IMR-90 (cell line): Measurements from ENCODE around the gene PNCK. TPM values are rescaled to one million over a fixed set of nuclear protein-coding genes. Genes with fewer than 3 reads are reported as not detected.

ENCODE experiments used
- ATAC-seq: fragments of 200-7000 bp; cut with Tn5 transposase; 2 replicates; pipeline ENCODE4 v1.9.1; 2020; ENCODE audit warnings: low read depth, mild to moderate bottlenecking, moderate library complexity
- BruUV-seq: library from RNA; stranded (reverse); fragments of 400-500 nt; replicated peaks from 2 replicates; lab custom pipeline; 2021; lab: Mats Ljungman, UMichigan
- CTCF ChIA-PET: fragments of 300-600 bp; formaldehyde crosslinking; extraction: SDS; loops from one replicate; lab custom pipeline; 2021; ENCODE audit warnings: antibody characterized with exemption; lab: Yijun Ruan, JAX
- POLR2A ChIA-PET: fragments of 300-600 bp; sonication (Branson Sonifier 250); formaldehyde crosslinking; loops from one replicate; lab custom pipeline; 2022; ENCODE audit warnings: antibody characterized with exemption; ENCODE audit not compliant: unreplicated experiment; lab: Charles Lee
- DNase-seq: peaks from one replicate; pipeline ENCODE4 v3.0.0; 2013
- H2AFZ ChIP-seq: replicated peaks from 2 replicates; pipeline ENCODE3; 2013; ENCODE audit warnings: low read length, mild to moderate bottlenecking; ENCODE audit not compliant: poor library complexity
- H2AK5ac ChIP-seq: 2 replicates; pipeline ENCODE4 v1.6.1; 2013; ENCODE audit warnings: low read depth, low read length, inconsistent platforms
- H2AK9ac ChIP-seq: replicated peaks from 2 replicates; pipeline ENCODE3; 2013; ENCODE audit warnings: mild to moderate bottlenecking, low read depth, low read length, moderate library complexity; ENCODE audit not compliant: poor library complexity
- H2BK120ac ChIP-seq: 2 replicates; pipeline ENCODE4 v1.6.1; 2013; ENCODE audit warnings: low read depth, low read length, inconsistent platforms
- H2BK15ac ChIP-seq: 3 replicates; pipeline ENCODE4 v1.6.1; 2013; ENCODE audit warnings: low read depth, low read length, inconsistent platforms
- H2BK20ac ChIP-seq: 2 replicates; pipeline ENCODE4 v1.6.1; 2013; ENCODE audit warnings: low read depth, mild to moderate bottlenecking, inconsistent platforms, low read length, moderate library complexity
- H2BK5ac ChIP-seq: 2 replicates; pipeline ENCODE4 v1.6.1; 2013; ENCODE audit warnings: mild to moderate bottlenecking, low read depth, low read length, inconsistent platforms; ENCODE audit not compliant: poor library complexity, severe bottlenecking
- H3K14ac ChIP-seq: replicated peaks from 2 replicates; pipeline ENCODE4 v1.6.1; 2013; ENCODE audit warnings: low read depth, low read length, inconsistent platforms
- H3K18ac ChIP-seq: 2 replicates; pipeline ENCODE4 v1.6.1; 2013; ENCODE audit warnings: low read depth, low read length, control low read depth
- H3K23ac ChIP-seq: 2 replicates; pipeline ENCODE4 v1.6.1; 2013; ENCODE audit warnings: low read depth, low read length, inconsistent platforms
- H3K27ac ChIP-seq: 2 replicates; pipeline ENCODE4 v1.5.1; 2013; ENCODE audit warnings: mild to moderate bottlenecking, control low read depth, low read length; ENCODE audit not compliant: insufficient read depth
- H3K27me3 ChIP-seq: 2 replicates; pipeline ENCODE4 v1.6.1; 2013; ENCODE audit warnings: low read length; ENCODE audit not compliant: control insufficient read depth, insufficient read depth
- H3K36me3 ChIP-seq: 2 replicates; pipeline ENCODE4 v1.6.1; 2013; ENCODE audit warnings: low read length, mixed read lengths; ENCODE audit not compliant: control insufficient read depth, insufficient read depth
- H3K4ac ChIP-seq: 2 replicates; pipeline ENCODE4 v1.6.1; 2013; ENCODE audit warnings: low read depth, low read length, inconsistent platforms
- H3K4me1 ChIP-seq: 2 replicates; pipeline ENCODE4 v1.6.1; 2013; ENCODE audit warnings: low read length, mixed read lengths; ENCODE audit not compliant: control insufficient read depth, insufficient read depth
- H3K4me2 ChIP-seq: 2 replicates; pipeline ENCODE4 v1.6.1; 2013; ENCODE audit warnings: low read depth, mild to moderate bottlenecking, control low read depth, low read length, moderate library complexity
- H3K4me3 ChIP-seq: 2 replicates; pipeline ENCODE4 v1.5.1; 2013; ENCODE audit warnings: low read depth, mild to moderate bottlenecking, control low read depth, low read length, moderate library complexity; ENCODE audit not compliant: insufficient read depth
- H3K56ac ChIP-seq: 2 replicates; pipeline ENCODE4 v1.6.1; 2013; ENCODE audit warnings: low read length, inconsistent platforms; ENCODE audit not compliant: insufficient read depth; ENCODE audit errors: extremely low read depth
- H3K79me1 ChIP-seq, 2 experiments: 2 replicates each; pipeline ENCODE4 v1.6.1; 2013; ENCODE audit warnings: low read length in 2 of 2, inconsistent platforms in 1 of 2, low read depth in 1 of 2
- H3K9ac ChIP-seq: 2 replicates; pipeline ENCODE4 v1.6.1; 2013; ENCODE audit warnings: low read depth, low read length, control low read depth
- H3K9me1 ChIP-seq: 2 replicates; pipeline ENCODE4 v1.6.1; 2013; ENCODE audit warnings: low read length, inconsistent platforms; ENCODE audit not compliant: insufficient read depth
- H3K9me3 ChIP-seq: 2 replicates; pipeline ENCODE4 v1.6.1; 2013; ENCODE audit warnings: low read length; ENCODE audit not compliant: control insufficient read depth, insufficient read depth
- H4K20me1 ChIP-seq: 2 replicates; pipeline ENCODE4 v1.6.1; 2013; ENCODE audit warnings: low read length, inconsistent platforms; ENCODE audit not compliant: insufficient read depth
- H4K5ac ChIP-seq: 2 replicates; pipeline ENCODE4 v1.6.1; 2013; ENCODE audit warnings: mild to moderate bottlenecking, low read depth, low read length, control low read depth
- H4K8ac ChIP-seq, 2 experiments: 2 replicates each; pipeline ENCODE4 v1.6.1; 2013; ENCODE audit warnings: low read depth in 2 of 2, low read length in 2 of 2, control low read depth in 1 of 2, inconsistent platforms in 1 of 2
- H4K91ac ChIP-seq: 2 replicates; pipeline ENCODE4 v1.6.1; 2013; ENCODE audit warnings: low read depth, low read length, inconsistent platforms; ENCODE audit not compliant: insufficient read depth
- BHLHE40 ChIP-seq: fragments of 150-350 bp; IDR thresholded peaks from 2 replicates; pipeline ENCODE4 v1.6.1; 2016; ENCODE audit warnings: mild to moderate bottlenecking, low read depth, low read length
- CEBPB ChIP-seq: IDR thresholded peaks from 2 replicates; pipeline ENCODE4 v1.6.1; 2012; ENCODE audit warnings: low read depth, low read length, improper control_type of control experiment
- CHD1 ChIP-seq: IDR thresholded peaks from 2 replicates; pipeline ENCODE4 v1.6.1; 2012; ENCODE audit warnings: low read depth, low read length, improper control_type of control experiment
- ELK1 ChIP-seq: fragments of 150-350 bp; IDR thresholded peaks from 2 replicates; pipeline ENCODE4 v1.6.1; 2016; ENCODE audit warnings: low read depth, mild to moderate bottlenecking, low read length, moderate library complexity, borderline replicate concordance
- FOS ChIP-seq: fragments of 150-350 bp; IDR thresholded peaks from 2 replicates; pipeline ENCODE4 v1.6.1; 2016; ENCODE audit warnings: low read depth, low read length
- MAFK ChIP-seq: IDR thresholded peaks from 2 replicates; pipeline ENCODE4 v1.6.1; 2012; ENCODE audit warnings: low read depth, low read length, improper control_type of control experiment
- MAZ ChIP-seq: IDR thresholded peaks from 2 replicates; pipeline ENCODE4 v1.6.1; 2012; ENCODE audit warnings: low read depth, mild to moderate bottlenecking, low read length, improper control_type of control experiment, moderate library complexity, borderline replicate concordance
- MXI1 ChIP-seq: IDR thresholded peaks from 2 replicates; pipeline ENCODE4 v1.6.1; 2012; ENCODE audit warnings: low read depth, mild to moderate bottlenecking, low read length, moderate library complexity, borderline replicate concordance
- NFE2L2 ChIP-seq: fragments of 150-350 bp; IDR thresholded peaks from 2 replicates; pipeline ENCODE4 v1.6.1; 2016; ENCODE audit warnings: low read depth, mild to moderate bottlenecking, low read length
- POLR2A ChIP-seq: IDR thresholded peaks from 2 replicates; pipeline ENCODE4 v1.6.1; 2012; ENCODE audit warnings: mild to moderate bottlenecking, low read depth, low read length
- RAD21 ChIP-seq: IDR thresholded peaks from 2 replicates; pipeline ENCODE4 v1.6.1; 2012; ENCODE audit warnings: low read length, improper control_type of control experiment
- RCOR1 ChIP-seq: IDR thresholded peaks from 2 replicates; pipeline ENCODE4 v1.6.1; 2012; ENCODE audit warnings: mild to moderate bottlenecking, low read length, improper control_type of control experiment; ENCODE audit not compliant: insufficient replicate concordance
- RFX5 ChIP-seq: IDR thresholded peaks from 2 replicates; pipeline ENCODE4 v1.8.0; 2012; ENCODE audit warnings: low read depth, mild to moderate bottlenecking, low read length, moderate library complexity
- SMC3 ChIP-seq: fragments of 150-350 bp; IDR thresholded peaks from 2 replicates; pipeline ENCODE4 v1.6.1; 2016; ENCODE audit warnings: low read depth, mild to moderate bottlenecking, antibody characterized with exemption, low read length, moderate library complexity
- WGBS, 2 experiments: methylation state at CpG; one replicate each; pipeline versions ENCODE4 v1.1.5 to v1.1.7; 2013; ENCODE audit warnings: missing lambda C conversion rate in 2 of 2; ENCODE audit not compliant: insufficient read length in 1 of 2; ENCODE audit errors: extremely low coverage in 2 of 2; 5-methylcytosine and 5-hydroxymethylcytosine counted together
- dilution Hi-C: fragments of 300-500 bp; cut with HindIII; formaldehyde crosslinking; loops from one replicate; pipeline ENCODE4 v1.14.3; 2018; ENCODE audit warnings: low sequenced_read_pairs; ENCODE audit not compliant: unreplicated experiment
- in situ Hi-C: fragments of 300-500 bp; cut with MboI; formaldehyde crosslinking; loops from 3 replicates; pipeline ENCODE4 v1.14.3; 2019; ENCODE audit warnings: low sequenced_read_pairs, inconsistent platforms, mixed read lengths
- intact Hi-C: fragments of 100-400 bp; cut with micrococcal nuclease; formaldehyde crosslinking; loops from 2 replicates; pipeline ENCODE4 v1.10.0; 2022
- polyA plus RNA-seq, 3 experiments: library from polyadenylated mRNA; depleted of rRNA; stranded (reverse); fragments of >200 nt; gene quantifications; 2 replicates each; pipeline ENCODE4 v1.2.3, GENCODE V29; 2012; ENCODE audit warnings: low replicate concordance in 1 of 3
- total RNA-seq: library from RNA; depleted of rRNA; stranded (reverse); fragments of >200 nt; gene quantifications from 2 replicates; pipeline ENCODE4 v1.2.3, GENCODE V29; 2012
- TF ChIP-seq, protein P1 (sequence below): conservative IDR thresholded peaks from 2 replicates; pipeline ENCODE4 v1.5.1; 2012; ENCODE audit warnings: mild to moderate bottlenecking, low read depth, low read length, improper control_type of control experiment
- TF ChIP-seq, protein P2 (sequence below): fragments of 150-350 bp; IDR thresholded peaks from 2 replicates; pipeline ENCODE4 v1.6.1; 2017; ENCODE audit warnings: mild to moderate bottlenecking, antibody characterized with exemption, low read length, low read depth

The PNCK gene
- total and polyA plus RNA-seq, 2 of the 4 experiments (the other 2 are of a cell fraction): 0.18 to 0.22 TPM

- Histone ChIP-seq H3K9me1 (0 out of 2 replicates have a peak, but pooled peaks cover 1% of the 10 kb centered on the region), H3K18ac (no peak overlapping the region), H3K56ac (no peak overlapping the region), H3K79me1 (0 out of 4 replicates have a peak, but pooled peaks cover 0 to 2% of the 10 kb centered on the region in 2 experiments), H2AFZ (no peak overlapping the region), H4K8ac (no peak overlapping the region), H2BK15ac (no peak overlapping the region), H3K23ac (no peak overlapping the region), H3K4me3 (no peak overlapping the region), H3K4ac (no peak overlapping the region), H2BK5ac (no peak overlapping the region), H4K5ac (no peak overlapping the region), H3K9ac (no peak overlapping the region), H3K4me1 (peaks cover under 1% of the 10 kb centered on the region), H2BK20ac (no peak overlapping the region), H2AK9ac (no peak overlapping the region), H3K27me3 (peaks cover 3% of the 10 kb centered on the region; the same call in 1 of the 2 replicates), H3K9me3 (peaks cover 8% of the 10 kb centered on the region; the same call in 1 of the 2 replicates), H3K36me3 (no peaks in the 10 kb centered on the region), H4K91ac (no peak overlapping the region), H2BK120ac (no peak overlapping the region), H3K27ac (no peak overlapping the region), H3K14ac (no peak overlapping the region), H2AK5ac (no peak overlapping the region), H3K4me2 (no peak overlapping the region), H4K20me1 (peaks cover 3% of the 10 kb centered on the region)
- DNase-seq (no peak), ATAC-seq (no peak)
- ChIA-PET CTCF (no interaction called here), POLR2A (no interaction called here)
- no TSS peak for BruUV-seq
- in situ Hi-C loops: no loop called here
- dilution Hi-C loops: no loop called here
- TF ChIP-seq RCOR1: no peak
- no peak for TF ChIP-seq MXI1
- TF ChIP-seq RFX5: no peak
- TF ChIP-seq NFE2L2: no peak
- no peak for TF ChIP-seq CHD1
- no peak for TF ChIP-seq MAFK
- no peak for TF ChIP-seq FOS
- TF ChIP-seq CEBPB: no peak
- TF ChIP-seq ELK1: no peak
- TF ChIP-seq MAZ: no peak
- no peak for TF ChIP-seq POLR2A
- TF ChIP-seq SMC3: no peak
- TF ChIP-seq, protein P1, sequence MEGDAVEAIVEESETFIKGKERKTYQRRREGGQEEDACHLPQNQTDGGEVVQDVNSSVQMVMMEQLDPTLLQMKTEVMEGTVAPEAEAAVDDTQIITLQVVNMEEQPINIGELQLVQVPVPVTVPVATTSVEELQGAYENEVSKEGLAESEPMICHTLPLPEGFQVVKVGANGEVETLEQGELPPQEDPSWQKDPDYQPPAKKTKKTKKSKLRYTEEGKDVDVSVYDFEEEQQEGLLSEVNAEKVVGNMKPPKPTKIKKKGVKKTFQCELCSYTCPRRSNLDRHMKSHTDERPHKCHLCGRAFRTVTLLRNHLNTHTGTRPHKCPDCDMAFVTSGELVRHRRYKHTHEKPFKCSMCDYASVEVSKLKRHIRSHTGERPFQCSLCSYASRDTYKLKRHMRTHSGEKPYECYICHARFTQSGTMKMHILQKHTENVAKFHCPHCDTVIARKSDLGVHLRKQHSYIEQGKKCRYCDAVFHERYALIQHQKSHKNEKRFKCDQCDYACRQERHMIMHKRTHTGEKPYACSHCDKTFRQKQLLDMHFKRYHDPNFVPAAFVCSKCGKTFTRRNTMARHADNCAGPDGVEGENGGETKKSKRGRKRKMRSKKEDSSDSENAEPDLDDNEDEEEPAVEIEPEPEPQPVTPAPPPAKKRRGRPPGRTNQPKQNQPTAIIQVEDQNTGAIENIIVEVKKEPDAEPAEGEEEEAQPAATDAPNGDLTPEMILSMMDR: no peak
- no peak for TF ChIP-seq BHLHE40
- TF ChIP-seq, protein P2, sequence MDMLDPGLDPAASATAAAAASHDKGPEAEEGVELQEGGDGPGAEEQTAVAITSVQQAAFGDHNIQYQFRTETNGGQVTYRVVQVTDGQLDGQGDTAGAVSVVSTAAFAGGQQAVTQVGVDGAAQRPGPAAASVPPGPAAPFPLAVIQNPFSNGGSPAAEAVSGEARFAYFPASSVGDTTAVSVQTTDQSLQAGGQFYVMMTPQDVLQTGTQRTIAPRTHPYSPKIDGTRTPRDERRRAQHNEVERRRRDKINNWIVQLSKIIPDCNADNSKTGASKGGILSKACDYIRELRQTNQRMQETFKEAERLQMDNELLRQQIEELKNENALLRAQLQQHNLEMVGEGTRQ: no peak
- TF ChIP-seq RAD21: no peak
- intact Hi-C loops: no loop called here
- 70% methylated on average over 2 of the region's 21 CpGs; no CpG with 5 or more reads in 1 of the 2 experiments for WGBS, 2 experiments
Observed at GRCh38 chrX:153684467-153685155, 11.0 kb upstream of the PNCK start.
